GM19238 (cell line): ENCODE measurements around the gene SYNGR4.

Experiments used
- DNase-seq: peaks from one replicate; pipeline ENCODE4 v3.0.0; 2011; ENCODE audit warnings: low spot score; ENCODE audit not compliant: insufficient read length

SYNGR4 gene

GRCh38 chr19:48396016-48396823 is 32.1 kb downstream of the SYNGR4 start:
- no peak for DNase-seq

GRCh38 chr19:48396824-48397176 is 32.6 kb downstream of the SYNGR4 start:
- no peak for DNase-seq

GRCh38 chr19:48397263-48398101 is 33.3 kb downstream of the SYNGR4 start:
- DNase-seq = no peak

GRCh38 chr19:48398102-48398374 is 33.9 kb downstream of the SYNGR4 start:
- DNase-seq = no peak

GRCh38 chr19:48398375-48399235 is 34.4 kb downstream of the SYNGR4 start:
- peak; percentile 87 for DNase-seq

- DNase-seq = no peak
These were observed 36.0 kb downstream of the SYNGR4 start for GRCh38 chr19:48400018-48400742.

- DNase-seq = no peak
These were observed 37.1 kb downstream of the SYNGR4 start for GRCh38 chr19:48401287-48401686.

- peak; percentile 86 for DNase-seq
These were observed 39.4 kb downstream of the SYNGR4 start for GRCh38 chr19:48403606-48404005.

GRCh38 chr19:48405010-48405659 is 41.0 kb downstream of the SYNGR4 start:
- DNase-seq = no peak

GRCh38 chr19:48405850-48406249 is 41.7 kb downstream of the SYNGR4 start:
- no peak for DNase-seq

- DNase-seq = no peak
These were observed 49.9 kb downstream of the SYNGR4 start for GRCh38 chr19:48413879-48414587.

GRCh38 chr19:48415395-48415794 is 51.2 kb downstream of the SYNGR4 start:
- no peak for DNase-seq

- DNase-seq = no peak
These were observed 51.6 kb downstream of the SYNGR4 start for GRCh38 chr19:48415806-48416221.

GRCh38 chr19:48417421-48417820 is 53.3 kb downstream of the SYNGR4 start:
- no peak for DNase-seq

- no peak for DNase-seq
These were observed 54.3 kb downstream of the SYNGR4 start for GRCh38 chr19:48418317-48419064.

- peak; percentile 78 for DNase-seq
These were observed 55.2 kb downstream of the SYNGR4 start for GRCh38 chr19:48419158-48419920.

GRCh38 chr19:48421548-48421947 is 57.4 kb downstream of the SYNGR4 start:
- no peak for DNase-seq

GRCh38 chr19:48424694-48425219 is 60.6 kb downstream of the SYNGR4 start:
- no peak for DNase-seq
